NCI-H1105 (cell line): ENCODE results near the gene FYB1.

Experiments used
- DNase-seq: peaks from one replicate; lab custom pipeline; 2025; lab: John Stamatoyannopoulos, UW

Gene FYB1

DNA sequence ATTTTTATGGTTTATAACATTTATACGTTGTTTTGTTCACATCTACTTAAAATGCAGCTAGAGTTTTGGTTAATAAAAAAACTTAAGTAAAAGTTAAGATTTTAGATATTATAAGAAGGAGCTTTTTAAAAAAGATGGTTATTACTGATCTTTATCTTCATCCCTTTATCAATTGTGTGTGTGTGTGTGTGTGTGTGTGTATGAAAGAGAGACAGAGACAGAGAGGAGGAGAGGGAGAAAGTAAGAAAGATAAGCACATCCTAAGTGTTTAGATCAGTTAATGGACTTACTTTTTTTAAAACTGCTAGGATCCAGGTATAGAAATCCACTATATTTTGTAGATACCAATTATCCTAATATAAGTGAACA is 99.3 kb downstream of the FYB1 start:
- no peak for DNase-seq

DNA sequence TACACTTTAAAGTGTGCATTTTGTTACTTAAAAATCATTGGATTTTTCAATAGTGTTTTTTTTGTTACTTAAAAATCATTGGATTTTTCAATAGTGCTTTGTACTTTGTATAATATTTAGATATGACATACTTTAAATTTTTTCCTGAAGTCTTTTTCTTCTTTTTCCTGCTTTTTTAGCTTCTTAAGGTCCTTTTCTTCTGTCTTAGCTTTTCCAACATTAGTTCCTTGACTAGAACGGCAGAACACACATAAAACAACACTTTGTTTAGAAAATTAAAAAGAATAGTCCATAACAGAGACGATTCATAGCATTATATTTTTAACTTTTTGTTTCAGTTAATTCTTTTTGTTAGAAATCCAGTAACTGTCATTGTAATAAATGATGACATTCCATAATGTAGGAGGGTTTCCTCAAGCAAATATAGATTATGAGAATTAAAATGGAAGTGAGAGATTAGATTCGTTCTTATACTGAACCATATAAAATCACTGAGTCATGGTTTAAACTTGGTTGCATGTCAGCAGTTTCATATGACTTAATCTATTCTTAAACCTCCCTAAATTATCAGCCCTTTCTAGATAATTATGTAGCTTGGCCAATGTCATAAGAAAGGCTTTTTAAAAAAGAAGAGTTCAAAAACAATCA is 99.8 kb downstream of the FYB1 start:
- DNase-seq, result no peak

GRCh38 chr5:39118638-39119037 is 100.7 kb downstream of the FYB1 start:
- no peak for DNase-seq

DNA sequence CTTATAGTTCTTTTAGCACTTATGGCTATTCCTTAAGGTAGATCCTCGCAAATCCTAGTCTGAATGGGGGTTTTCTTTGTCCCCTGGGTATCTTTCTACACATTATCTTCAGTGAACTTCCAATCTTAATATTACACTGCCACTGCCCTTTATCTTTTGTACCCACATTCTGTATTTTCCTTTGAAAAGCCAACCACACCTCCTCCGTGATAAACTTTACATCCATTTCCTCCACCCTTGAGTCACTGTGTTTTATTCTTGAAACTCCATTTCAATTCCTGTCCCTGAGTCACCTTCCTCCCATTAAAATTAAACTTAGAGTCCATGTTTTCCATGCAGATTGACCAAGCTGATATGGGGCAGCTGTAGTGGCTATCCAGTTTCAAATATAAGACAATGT is 102.0 kb downstream of the FYB1 start:
- no peak for DNase-seq

GRCh38 chr5:39116344-39117170 is 102.8 kb downstream of the FYB1 start:
- no peak for DNase-seq

DNA sequence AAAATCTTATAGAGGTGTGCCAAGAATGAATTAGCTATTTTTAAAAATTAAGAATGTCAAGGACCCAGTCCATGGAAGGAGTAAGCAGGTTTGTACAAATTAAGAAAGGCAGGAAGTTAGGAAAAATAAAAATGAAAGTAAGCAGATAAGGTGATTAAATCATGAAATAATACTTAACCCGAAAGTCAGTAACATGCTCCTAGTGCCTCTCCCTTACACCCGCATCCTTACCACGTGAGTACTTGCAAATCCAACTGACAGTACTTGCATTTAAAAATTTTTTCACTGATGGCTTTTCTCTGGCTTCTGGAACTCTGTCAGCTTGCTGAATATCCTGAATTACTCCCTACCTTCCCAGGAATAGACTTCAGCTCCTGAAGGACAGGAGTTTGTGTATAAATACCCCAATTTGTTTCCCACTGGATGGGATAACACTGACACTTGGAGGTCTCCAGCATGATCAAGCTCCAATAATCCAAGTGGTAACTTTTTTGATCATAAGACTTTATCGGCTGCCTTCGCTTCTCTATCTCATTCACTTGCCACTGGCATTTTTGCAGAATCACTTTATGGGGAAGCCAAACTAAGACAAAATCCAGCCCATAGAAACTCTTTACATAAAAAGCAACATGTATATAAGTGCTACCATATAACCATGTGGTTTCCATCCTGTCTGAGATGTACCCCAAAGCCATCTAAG is 103.6 kb downstream of the FYB1 start:
- no peak for DNase-seq

DNA sequence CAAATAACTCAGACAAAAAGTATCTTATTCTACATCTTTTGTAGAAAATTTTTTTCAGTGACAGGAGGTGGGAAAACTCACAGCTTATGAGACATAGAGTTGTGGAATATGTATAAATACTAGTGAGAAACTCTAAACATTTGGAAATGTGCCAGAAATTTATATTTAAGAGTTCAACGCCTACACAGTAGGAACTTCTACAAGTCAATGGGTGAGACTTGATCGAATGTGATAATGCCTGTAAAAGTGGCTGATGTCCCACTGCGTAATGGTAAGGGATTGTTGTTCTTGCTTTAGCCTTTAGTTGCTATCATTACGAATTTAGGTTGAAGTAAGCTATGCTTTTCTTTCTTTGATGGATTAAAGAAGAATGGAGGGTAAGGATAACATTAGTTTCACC is 105.2 kb downstream of the FYB1 start:
- no peak for DNase-seq

- DNase-seq, result no peak
Observed at GRCh38 chr5:39113354-39113953, 105.9 kb downstream of the FYB1 start.

DNA sequence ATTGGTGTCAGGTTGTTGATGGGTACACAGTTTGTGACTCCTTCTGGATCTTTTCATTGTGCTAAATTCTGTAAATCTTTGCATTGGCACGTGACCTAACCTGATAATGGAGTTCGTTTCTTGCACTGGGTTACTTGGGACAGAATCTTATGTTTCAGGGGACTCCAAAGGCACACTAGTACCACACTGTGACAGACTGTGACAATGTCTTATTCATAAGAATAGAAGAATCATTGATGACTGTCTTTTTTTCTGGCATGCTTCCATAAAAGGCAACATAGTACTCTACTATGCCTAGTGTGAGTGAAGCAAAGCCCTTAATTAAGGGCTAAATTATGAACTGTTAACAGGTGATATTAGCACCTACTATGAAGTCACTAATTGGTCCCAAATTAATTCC is 109.8 kb downstream of the FYB1 start:
- no peak for DNase-seq

- no peak for DNase-seq
Observed at GRCh38 chr5:39108987-39109386, 110.4 kb downstream of the FYB1 start.

DNA sequence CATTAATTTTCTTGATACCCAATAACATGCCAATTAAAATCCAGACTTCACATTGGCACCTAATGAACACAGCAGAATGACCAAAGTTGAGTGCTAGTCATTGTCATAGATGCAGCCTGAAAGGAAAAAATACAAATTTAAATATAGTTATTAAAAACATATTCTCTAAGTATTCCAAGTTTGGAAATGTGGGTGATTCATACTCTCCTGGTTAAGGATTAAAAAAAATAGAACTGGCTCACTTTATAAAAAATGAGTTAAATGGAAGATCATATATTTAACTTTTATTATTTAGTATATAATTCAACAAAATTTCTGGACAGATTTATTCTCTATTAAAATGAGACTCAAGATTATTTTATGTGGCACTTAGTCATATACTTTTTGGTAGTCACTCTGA is 112.0 kb downstream of the FYB1 start:
- DNase-seq, result no peak

DNA sequence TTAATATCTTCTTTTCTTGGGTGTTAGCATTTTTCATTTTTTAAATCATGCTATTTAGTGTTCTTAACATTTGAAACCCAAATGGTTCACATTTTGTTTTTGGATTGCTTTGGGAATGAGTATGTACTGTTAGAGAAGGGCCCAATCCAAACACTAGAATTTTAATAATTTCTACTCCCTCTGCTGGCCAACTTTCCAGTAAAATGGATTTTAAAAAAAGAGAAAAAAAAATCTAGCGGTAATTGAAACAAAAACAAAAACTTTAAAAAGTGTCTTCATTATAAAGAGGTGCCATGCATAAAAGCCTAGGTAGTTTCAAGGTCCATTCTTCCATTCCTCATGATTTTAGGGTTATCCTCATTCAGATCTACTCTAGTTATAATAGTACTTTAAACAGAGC is 113.0 kb downstream of the FYB1 start:
- no peak for DNase-seq

- no peak for DNase-seq
Observed at GRCh38 chr5:39104221-39104620, 115.1 kb downstream of the FYB1 start.

- DNase-seq, result no peak
Observed at GRCh38 chr5:39102684-39103155, 116.6 kb downstream of the FYB1 start.

- DNase-seq, result no peak
Observed at GRCh38 chr5:39100851-39101396, 118.4 kb downstream of the FYB1 start.

GRCh38 chr5:39100301-39100850 is 119.0 kb downstream of the FYB1 start:
- DNase-seq, result no peak

- no peak for DNase-seq
Observed at GRCh38 chr5:39099831-39100230, 119.5 kb downstream of the FYB1 start.

- DNase-seq, result no peak
Observed at GRCh38 chr5:39093352-39093751, 126.0 kb downstream of the FYB1 start.

DNA sequence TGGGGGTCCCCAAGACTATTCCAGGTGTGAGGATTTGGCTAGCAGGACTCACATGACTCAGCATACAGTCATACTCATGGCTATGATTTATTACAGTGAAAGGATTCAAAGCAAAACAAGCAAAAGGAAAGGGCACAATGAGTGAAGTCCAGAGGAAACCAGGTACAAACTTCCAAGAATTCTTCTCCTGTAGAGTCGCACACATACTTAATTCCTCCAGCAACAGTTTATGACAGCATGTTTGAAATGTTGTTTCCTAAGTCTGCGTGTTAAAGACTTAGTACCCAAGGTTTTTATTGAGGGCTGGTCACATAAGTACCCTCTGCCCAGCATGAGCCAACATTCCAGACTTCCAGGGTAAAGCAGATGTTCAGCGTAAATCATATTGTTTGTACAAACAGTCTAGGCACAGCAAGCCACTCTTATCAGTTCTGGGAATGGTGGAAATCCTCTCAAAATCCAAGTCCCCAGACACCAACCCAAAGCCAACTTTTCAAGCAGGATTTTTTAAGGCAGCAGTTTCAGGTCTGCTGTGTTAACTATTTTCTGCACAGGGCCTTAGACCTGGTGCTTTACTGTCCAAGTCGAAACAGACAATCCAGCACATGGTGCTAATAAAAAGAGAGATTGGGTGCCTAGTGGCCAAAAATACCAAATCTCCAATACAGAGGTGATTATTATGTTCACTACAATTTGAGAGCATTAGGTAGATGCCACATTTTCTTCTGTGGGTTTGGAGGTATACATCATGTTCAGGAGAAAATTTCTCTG is 126.6 kb downstream of the FYB1 start:
- no peak for DNase-seq

- DNase-seq, result no peak
Observed at GRCh38 chr5:39091940-39092580, 127.3 kb downstream of the FYB1 start.

- no peak for DNase-seq
Observed at GRCh38 chr5:39083968-39084367, 135.4 kb downstream of the FYB1 start.
